ENCODE measurements around the gene IP6K1.
"Not testable (repeated sequence)": the region's sequence is repeated elsewhere in the genome, so short reads cannot be mapped to it uniquely, and the experiment has no call there.

The IP6K1 gene

GRCh38 chr3:49700453-49701128 is 85.8 kb downstream of the IP6K1 start:
- TF ChIP-seq CTCF (conservative IDR thresholded peaks at IDR 0.05): no peak
- TF ChIP-seq ZFX (IDR thresholded peaks at IDR 0.05): no peak
- no peak overlapping the region for H3K27ac ChIP-seq

GRCh38 chr3:49700014-49700413 is 86.3 kb downstream of the IP6K1 start:
- TF ChIP-seq CTCF (conservative IDR thresholded peaks at IDR 0.05) (no peak), ZFX (IDR thresholded peaks at IDR 0.05) (no peak)
- no peak overlapping the region for H3K27ac ChIP-seq

- no peak for TF ChIP-seq CTCF (conservative IDR thresholded peaks at IDR 0.05)
- H3K27ac ChIP-seq: no peak overlapping the region
Observed at GRCh38 chr3:49699281-49699979, 86.9 kb downstream of the IP6K1 start.

- H3K27ac ChIP-seq: not testable (repeated sequence)
Observed at GRCh38 chr3:49695350-49696015, 90.9 kb downstream of the IP6K1 start.

GRCh38 chr3:49694409-49695070 is 91.8 kb downstream of the IP6K1 start:
- not testable (repeated sequence) for H3K27ac ChIP-seq

- not testable (repeated sequence) for H3K27ac ChIP-seq
Observed at GRCh38 chr3:49691481-49691880, 94.9 kb downstream of the IP6K1 start.

GRCh38 chr3:49690856-49691255 is 95.5 kb downstream of the IP6K1 start:
- not testable (repeated sequence) for H3K27ac ChIP-seq

- peak overlapping the region; percentile 80 for H3K27ac ChIP-seq
Observed at GRCh38 chr3:49689908-49690624, 96.3 kb downstream of the IP6K1 start.

GRCh38 chr3:49689046-49689907 is 97.1 kb downstream of the IP6K1 start, which contains the start of the genes MST1 and RNF123:
MST1 (minus strand) TSS chr3:49689474; CDS start chr3:49688691, 783 bp downstream.
RNF123 (plus strand) TSS chr3:49689557; CDS start chr3:49691166, 1,609 bp downstream.
- TF ChIP-seq CTCF (conservative IDR thresholded peaks at IDR 0.05): no peak
- TF ChIP-seq ZFX (IDR thresholded peaks at IDR 0.05): 0 out of 2 replicates have a peak, but pooled peaks have one; percentile 22
- peak within 1 kb of the TSS; percentile 80 for H3K27ac ChIP-seq

- peak overlapping the region; percentile 80 for H3K27ac ChIP-seq
Observed at GRCh38 chr3:49688338-49689045, 97.8 kb downstream of the IP6K1 start.

- H3K27ac ChIP-seq: not testable (repeated sequence)
Observed at GRCh38 chr3:49687424-49687795, 98.9 kb downstream of the IP6K1 start.

GRCh38 chr3:49686769-49687423 is 99.4 kb downstream of the IP6K1 start:
- H3K27ac ChIP-seq: not testable (repeated sequence)
